Mesodermal cell (in vitro differentiated cells): Measurements from ENCODE around the gene PCBP3.

Source experiments
- H3K27ac ChIP-seq: 2 replicates; pipeline ENCODE4 v1.7.0; 2013; ENCODE audit warnings: mild to moderate bottlenecking, low read depth, low read length, moderate library complexity; ENCODE audit not compliant: severe bottlenecking
- H3K36me3 ChIP-seq: 2 replicates; pipeline ENCODE4 v1.7.1; 2013; ENCODE audit warnings: mild to moderate bottlenecking, low read length, moderate library complexity; ENCODE audit not compliant: control insufficient read depth, insufficient read depth
- H3K4me1 ChIP-seq: one replicate; pipeline ENCODE4 v1.7.1; 2013; ENCODE audit warnings: mild to moderate bottlenecking, low read length; ENCODE audit not compliant: insufficient read depth, control insufficient read depth, poor library complexity, severe bottlenecking
- H3K4me3 ChIP-seq: 2 replicates; pipeline ENCODE4 v1.7.0; 2013; ENCODE audit warnings: low read length, control low read depth, mild to moderate bottlenecking; ENCODE audit not compliant: insufficient read depth, poor library complexity, severe bottlenecking; ENCODE audit errors: extremely low read depth
- H3K9me3 ChIP-seq: 2 replicates; pipeline ENCODE4 v1.7.1; 2013; ENCODE audit warnings: mild to moderate bottlenecking, low read length, moderate library complexity; ENCODE audit not compliant: control insufficient read depth
- WGBS, 2 experiments: methylation state at CpG; one replicate each; pipeline ENCODE4 v1.1.5; 2013; ENCODE audit warnings: missing lambda C conversion rate in 2 of 2; ENCODE audit not compliant: insufficient coverage in 2 of 2; 5-methylcytosine and 5-hydroxymethylcytosine counted together

Gene PCBP3

GRCh38 chr21:45824546-45825215, 181.2 kb downstream of the PCBP3 start:
- Histone ChIP-seq H3K27ac (no peak overlapping the region), H3K9me3 (no peaks in the 10 kb centered on the region), H3K4me3 (no peak overlapping the region), H3K4me1 (peaks cover 9% of the 10 kb centered on the region), H3K36me3 (no peaks in the 10 kb centered on the region)
- 84 to 92% methylated on average over 4 to 8 of the region's 8 CpGs for WGBS, 2 experiments

- WGBS, 2 experiments, result 88 to 91% methylated on average over 8 of the region's 13 CpGs
- peaks cover 4% of the 10 kb centered on the region for H3K4me1 ChIP-seq
These were observed 181.7 kb downstream of the PCBP3 start for GRCh38 chr21:45825219-45825618.

DNA sequence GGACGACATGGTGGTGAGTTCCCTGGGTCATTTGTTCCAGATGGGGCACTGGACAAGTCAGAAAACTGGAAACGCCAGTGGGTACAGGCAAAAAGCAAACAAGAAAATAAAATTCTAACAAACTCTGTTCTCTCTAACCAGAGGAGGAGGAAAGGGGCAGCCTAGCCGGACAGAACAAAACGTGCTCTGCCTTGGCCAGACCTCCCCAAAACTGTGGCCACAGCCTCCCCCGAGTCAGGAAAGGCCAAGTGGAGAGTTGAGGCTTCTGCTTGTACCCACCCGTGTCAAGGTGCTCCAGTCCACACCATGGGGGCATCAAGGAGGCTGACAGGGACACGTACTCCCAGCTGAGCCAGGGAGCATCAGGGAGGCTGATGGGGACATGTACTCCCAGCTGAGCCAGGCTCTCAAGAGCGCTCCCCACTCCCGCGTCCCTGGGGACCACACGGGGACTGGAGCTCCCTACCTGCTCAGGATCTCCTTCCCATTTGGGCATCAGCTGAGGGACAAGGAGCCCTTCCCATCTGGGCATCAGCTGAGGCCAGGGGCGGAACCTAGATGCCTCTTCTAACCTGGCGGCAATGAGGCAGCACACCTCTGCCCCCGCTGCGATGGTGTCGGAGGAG, 183.3 kb downstream of the PCBP3 start:
- no peaks in the 10 kb centered on the region for H3K36me3 ChIP-seq
- WGBS, 2 experiments, result 95 to 98% methylated on average over 8 to 14 of the region's 16 CpGs
- no peak overlapping the region for H3K27ac ChIP-seq
- no peak overlapping the region for H3K4me3 ChIP-seq
- H3K9me3 ChIP-seq, result no peaks in the 10 kb centered on the region
- no peaks in the 10 kb centered on the region for H3K4me1 ChIP-seq

More at GRCh38 chr21:45825219-45825618, 181.7 kb downstream of the PCBP3 start:
- no peak overlapping the region for H3K27ac ChIP-seq
- H3K4me3 ChIP-seq, result no peak overlapping the region
- H3K9me3 ChIP-seq, result no peaks in the 10 kb centered on the region
- no peaks in the 10 kb centered on the region for H3K36me3 ChIP-seq

DNA sequence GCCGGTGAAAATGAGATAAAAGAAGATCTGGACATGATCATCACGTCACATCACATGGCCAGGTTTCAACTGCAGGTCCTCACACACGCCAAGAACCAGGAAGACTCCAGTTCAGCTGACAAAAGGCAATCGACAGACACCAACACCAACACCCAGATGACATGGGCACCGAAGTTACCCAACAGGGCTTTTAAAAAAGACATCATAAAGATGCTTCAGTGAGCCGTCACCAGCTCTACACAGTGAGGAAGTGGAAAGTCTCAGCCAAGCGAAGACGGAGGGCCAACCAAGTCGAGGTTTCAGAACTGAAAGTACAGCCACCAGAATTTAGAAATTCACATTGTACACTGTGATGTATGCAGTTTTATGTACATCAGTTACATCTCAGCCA, 183.8 kb downstream of the PCBP3 start:
- Histone ChIP-seq H3K4me1 (no peaks in the 10 kb centered on the region), H3K27ac (no peak overlapping the region), H3K9me3 (no peaks in the 10 kb centered on the region), H3K4me3 (no peak overlapping the region), H3K36me3 (no peaks in the 10 kb centered on the region)
- 90 to 92% methylated on average over 9 of the region's 9 CpGs for WGBS, 2 experiments

GRCh38 chr21:45827881-45828579, 184.5 kb downstream of the PCBP3 start:
- Histone ChIP-seq H3K4me1 (no peaks in the 10 kb centered on the region), H3K27ac (no peak overlapping the region), H3K4me3 (no peak overlapping the region), H3K36me3 (no peaks in the 10 kb centered on the region), H3K9me3 (no peaks in the 10 kb centered on the region)
- 90 to 91% methylated on average over 9 of the region's 11 CpGs for WGBS, 2 experiments

- H3K27ac ChIP-seq, result no peak overlapping the region
- no peaks in the 10 kb centered on the region for H3K9me3 ChIP-seq
- no peaks in the 10 kb centered on the region for H3K36me3 ChIP-seq
- no peak overlapping the region for H3K4me3 ChIP-seq
- WGBS, 2 experiments, result 92 to 95% methylated on average over 20 to 24 of the region's 26 CpGs
- H3K4me1 ChIP-seq, result no peaks in the 10 kb centered on the region
These were observed 185.3 kb downstream of the PCBP3 start for GRCh38 chr21:45828580-45829570.

GRCh38 chr21:45829668-45830067, 186.1 kb downstream of the PCBP3 start:
- Histone ChIP-seq H3K4me1 (no peaks in the 10 kb centered on the region), H3K9me3 (no peaks in the 10 kb centered on the region), H3K4me3 (no peak overlapping the region), H3K36me3 (no peaks in the 10 kb centered on the region), H3K27ac (no peak overlapping the region)
- 90 to 96% methylated on average over 6 to 7 of the region's 7 CpGs for WGBS, 2 experiments

GRCh38 chr21:45830221-45830640, 186.7 kb downstream of the PCBP3 start:
- H3K9me3 ChIP-seq, result no peaks in the 10 kb centered on the region
- H3K27ac ChIP-seq, result no peak overlapping the region
- no peak overlapping the region for H3K4me3 ChIP-seq
- H3K36me3 ChIP-seq, result no peaks in the 10 kb centered on the region
- no peaks in the 10 kb centered on the region for H3K4me1 ChIP-seq
- 81 to 82% methylated on average over 10 to 11 of the region's 11 CpGs for WGBS, 2 experiments

DNA sequence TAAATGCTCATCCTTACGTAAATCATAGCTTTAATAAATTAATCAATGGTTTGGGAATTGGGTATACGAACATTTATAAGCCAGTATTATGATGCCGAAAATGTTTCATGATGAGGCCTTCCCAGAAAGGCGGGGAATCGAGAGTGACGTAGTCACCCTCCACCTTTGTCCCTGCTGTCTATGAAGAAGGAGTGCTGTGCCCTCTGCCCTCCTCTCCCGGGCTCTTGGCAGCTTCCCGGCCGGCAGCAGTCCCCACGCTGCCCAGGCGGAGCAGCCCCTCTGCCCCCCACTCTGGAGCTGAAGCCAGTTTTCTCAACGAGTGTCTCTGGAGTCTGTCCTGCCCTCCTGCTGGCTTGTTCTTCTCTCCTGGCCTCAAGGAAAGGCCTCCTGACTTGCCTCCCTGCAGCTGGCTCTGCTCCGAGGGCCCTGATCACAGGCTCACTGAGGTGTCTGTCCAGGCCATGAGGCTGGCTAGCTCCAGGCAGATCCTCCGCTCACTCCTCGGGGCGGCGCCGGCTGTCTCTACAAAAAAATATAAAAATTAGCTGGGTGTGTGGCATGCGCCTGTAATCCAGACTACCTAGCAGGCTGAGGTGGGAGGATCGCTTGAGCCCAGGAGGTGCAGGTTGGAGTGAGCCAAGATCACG, 187.3 kb downstream of the PCBP3 start:
- no peaks in the 10 kb centered on the region for H3K9me3 ChIP-seq
- 87 to 92% methylated on average over 11 to 18 of the region's 21 CpGs for WGBS, 2 experiments
- no peak overlapping the region for H3K27ac ChIP-seq
- no peaks in the 10 kb centered on the region for H3K36me3 ChIP-seq
- H3K4me3 ChIP-seq, result no peak overlapping the region
- H3K4me1 ChIP-seq, result no peaks in the 10 kb centered on the region
